ENCODE measurements around the gene MATCAP1. TPM values are rescaled to one million over a fixed set of nuclear protein-coding genes. Genes with fewer than 3 reads are reported as not detected.

Gene MATCAP1
- polyA plus RNA-seq, 1 of the 3 experiments (the other 2 are of a cell fraction) = 68.5 TPM

DNA sequence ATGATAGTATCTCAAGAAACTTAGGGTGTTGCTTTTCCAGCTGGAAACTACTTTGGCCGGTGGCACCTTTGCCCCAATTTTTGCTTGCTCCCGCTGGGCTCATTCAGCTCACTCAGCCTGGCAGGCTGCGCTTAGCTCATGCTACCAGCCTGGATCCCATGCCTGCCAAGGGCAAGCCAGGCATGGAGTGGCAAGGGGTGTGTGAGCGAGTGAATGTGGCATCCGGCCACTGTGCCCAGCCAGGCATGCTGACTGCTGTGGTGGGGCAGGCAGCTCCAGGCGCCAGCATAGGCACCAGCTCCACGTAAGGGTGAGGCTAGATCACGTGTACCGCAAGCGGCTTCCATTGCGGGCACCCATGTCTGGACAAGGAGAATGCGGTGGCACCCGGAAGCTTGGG, 42.4 kb downstream of the MATCAP1 start (continued):
- no peak for TF ChIP-seq POLR2AphosphoS5 (IDR thresholded peaks at IDR 0.05; ENCODE audit: low read depth, low read length)
- TF ChIP-seq ZBTB33 (IDR thresholded peaks at IDR 0.05; ENCODE audit: borderline replicate concordance, low read depth) = no peak

- WGBS (ENCODE audit: low lambda C conversion rate) = 59% methylated on average over 2 of the region's 3 CpGs
- POLR2A ChIA-PET = no interaction called here
- H3K79me2 ChIP-seq (ENCODE audit: insufficient read depth) = 0 out of 2 replicates have a peak, but pooled peaks cover 2% of the 10 kb centered on the region
- no peak overlapping the region for H3K27ac ChIP-seq (ENCODE audit: low read depth in 2 of 2, low read length in 1 of 2)
- H3K9me3 ChIP-seq = no peaks in the 10 kb centered on the region
- CTCF ChIA-PET = interaction anchor here (0.9 to 7.9 kb wide), 3 partner anchors 8 to 113 kb away, joined by 3 to 50 read pairs (median 6); no protein-coding TSS in a partner anchor
- DNase-seq = no peak
- H2AFZ ChIP-seq (ENCODE audit: low read depth) = no peak overlapping the region
- H3F3A ChIP-seq (replicated peaks; ENCODE audit: insufficient read depth) = no peaks in the 10 kb centered on the region
- H3K9me2 ChIP-seq = no peaks in the 10 kb centered on the region
- H3K9ac ChIP-seq = no peak overlapping the region
- H3K4me1 ChIP-seq (ENCODE audit: control insufficient read depth in 1 of 2, insufficient read depth in 2 of 2, low read depth in 1 of 2, low read length in 1 of 2) = no peaks in the 10 kb centered on the region
- H3K4me2 ChIP-seq = no peak overlapping the region
- TF ChIP-seq, protein P1, sequence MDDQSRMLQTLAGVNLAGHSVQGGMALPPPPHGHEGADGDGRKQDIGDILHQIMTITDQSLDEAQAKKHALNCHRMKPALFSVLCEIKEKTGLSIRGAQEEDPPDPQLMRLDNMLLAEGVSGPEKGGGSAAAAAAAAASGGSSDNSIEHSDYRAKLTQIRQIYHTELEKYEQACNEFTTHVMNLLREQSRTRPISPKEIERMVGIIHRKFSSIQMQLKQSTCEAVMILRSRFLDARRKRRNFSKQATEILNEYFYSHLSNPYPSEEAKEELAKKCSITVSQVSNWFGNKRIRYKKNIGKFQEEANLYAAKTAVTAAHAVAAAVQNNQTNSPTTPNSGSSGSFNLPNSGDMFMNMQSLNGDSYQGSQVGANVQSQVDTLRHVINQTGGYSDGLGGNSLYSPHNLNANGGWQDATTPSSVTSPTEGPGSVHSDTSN (IDR thresholded peaks at IDR 0.05) = 0 out of 2 replicates have a peak, but pooled peaks have one; percentile 25
- no peak for TF ChIP-seq RCOR1 (IDR thresholded peaks at IDR 0.05; ENCODE audit: low read length)
- no peaks in the 10 kb centered on the region for H4K20me1 ChIP-seq (ENCODE audit: insufficient read depth)
- no peaks in the 10 kb centered on the region for H3K27me3 ChIP-seq (ENCODE audit: insufficient read depth)
- peaks cover 52 to 60% of the 10 kb centered on the region in 2 experiments for H3K36me3 ChIP-seq (replicated peaks in 1 of 2; ENCODE audit: control insufficient read depth in 1 of 2, insufficient read depth in 2 of 2, low read length in 1 of 2)
- no peak overlapping the region for H3K4me3 ChIP-seq (ENCODE audit: low read depth in 2 of 2, low read length in 1 of 2)
Observed at GRCh38 chr16:67137605-67138004, 46.2 kb downstream of the MATCAP1 start.

DNA sequence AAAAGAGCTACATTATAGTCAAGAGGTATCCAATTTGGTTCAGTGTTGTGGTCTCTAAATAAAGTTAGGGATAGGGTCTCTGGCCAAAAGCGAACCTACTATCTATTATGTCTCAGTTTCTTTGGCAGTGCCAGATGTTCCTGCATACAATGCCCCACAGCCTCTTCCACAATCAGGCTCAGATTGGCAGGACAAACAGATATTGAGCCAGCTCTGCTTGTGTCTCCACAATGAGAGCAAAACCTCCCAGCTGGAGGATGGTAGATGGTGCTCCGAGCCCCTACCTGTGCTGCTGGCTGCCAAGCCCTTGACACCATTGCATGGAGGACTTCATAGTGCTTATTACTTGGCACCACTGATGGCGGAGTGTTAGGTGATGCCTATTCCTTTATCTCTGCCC, 54.3 kb downstream of the MATCAP1 start:
- ChIA-PET CTCF (interaction anchor here (0.6 to 2.8 kb wide), 6 partner anchors 9 to 197 kb away, joined by 3 to 11 read pairs (median 6); no protein-coding TSS in a partner anchor), POLR2A (no interaction called here)
- Histone ChIP-seq H3K9me3 (no peaks in the 10 kb centered on the region), H3K4me1 (ENCODE audit: control insufficient read depth in 1 of 2, insufficient read depth in 2 of 2, low read depth in 1 of 2, low read length in 1 of 2) (no peaks in the 10 kb centered on the region), H3K27me3 (ENCODE audit: insufficient read depth) (no peaks in the 10 kb centered on the region), H3K4me3 (ENCODE audit: low read depth in 2 of 2, low read length in 1 of 2) (no peak overlapping the region), H3F3A (replicated peaks; ENCODE audit: insufficient read depth) (no peaks in the 10 kb centered on the region), H3K27ac (ENCODE audit: low read depth in 2 of 2, low read length in 1 of 2) (no peak overlapping the region), H3K9ac (no peak overlapping the region), H4K20me1 (ENCODE audit: insufficient read depth) (no peaks in the 10 kb centered on the region), H3K36me3 (replicated peaks in 1 of 2; ENCODE audit: control insufficient read depth in 1 of 2, insufficient read depth in 2 of 2, low read length in 1 of 2) (peaks cover 32 to 42% of the 10 kb centered on the region in 2 experiments), H3K79me2 (ENCODE audit: insufficient read depth) (0 out of 2 replicates have a peak, but pooled peaks cover 2% of the 10 kb centered on the region), H2AFZ (ENCODE audit: low read depth) (no peak overlapping the region), H3K9me2 (no peaks in the 10 kb centered on the region), H3K4me2 (no peak overlapping the region)
- no peak for DNase-seq
- WGBS (ENCODE audit: low lambda C conversion rate) = 95% methylated on average over 2 of the region's 3 CpGs
- TF ChIP-seq, protein P1 (IDR thresholded peaks at IDR 0.05) = no peak
- TF ChIP-seq YY1 (IDR thresholded peaks at IDR 0.05; ENCODE audit: low read depth) (no peak), FOXM1 (IDR thresholded peaks at IDR 0.05; ENCODE audit: low read depth) (no peak), FOSL2 (IDR thresholded peaks at IDR 0.05; ENCODE audit: borderline replicate concordance, low read depth) (no peak), REST (IDR thresholded peaks at IDR 0.05; ENCODE audit: low read depth, low read length) (no peak), NRF1 (IDR thresholded peaks at IDR 0.05; ENCODE audit: low read depth, low read length) (no peak), RAD21 (IDR thresholded peaks at IDR 0.05; ENCODE audit: low read length) (no peak), MEF2A (IDR thresholded peaks at IDR 0.05; ENCODE audit: borderline replicate concordance, low read depth) (no peak), RCOR1 (IDR thresholded peaks at IDR 0.05; ENCODE audit: low read length) (no peak), GABPA (IDR thresholded peaks at IDR 0.05; ENCODE audit: low read depth) (no peak), RFX5 (IDR thresholded peaks at IDR 0.05; ENCODE audit: low read length) (no peak), EP300 (IDR thresholded peaks at IDR 0.05; ENCODE audit: borderline replicate concordance in 1 of 2, low read depth in 1 of 2, low read length in 1 of 2) (no peak), SMC3 (IDR thresholded peaks at IDR 0.05; ENCODE audit: low read depth, low read length) (no peak)
- TF ChIP-seq, protein P2, sequence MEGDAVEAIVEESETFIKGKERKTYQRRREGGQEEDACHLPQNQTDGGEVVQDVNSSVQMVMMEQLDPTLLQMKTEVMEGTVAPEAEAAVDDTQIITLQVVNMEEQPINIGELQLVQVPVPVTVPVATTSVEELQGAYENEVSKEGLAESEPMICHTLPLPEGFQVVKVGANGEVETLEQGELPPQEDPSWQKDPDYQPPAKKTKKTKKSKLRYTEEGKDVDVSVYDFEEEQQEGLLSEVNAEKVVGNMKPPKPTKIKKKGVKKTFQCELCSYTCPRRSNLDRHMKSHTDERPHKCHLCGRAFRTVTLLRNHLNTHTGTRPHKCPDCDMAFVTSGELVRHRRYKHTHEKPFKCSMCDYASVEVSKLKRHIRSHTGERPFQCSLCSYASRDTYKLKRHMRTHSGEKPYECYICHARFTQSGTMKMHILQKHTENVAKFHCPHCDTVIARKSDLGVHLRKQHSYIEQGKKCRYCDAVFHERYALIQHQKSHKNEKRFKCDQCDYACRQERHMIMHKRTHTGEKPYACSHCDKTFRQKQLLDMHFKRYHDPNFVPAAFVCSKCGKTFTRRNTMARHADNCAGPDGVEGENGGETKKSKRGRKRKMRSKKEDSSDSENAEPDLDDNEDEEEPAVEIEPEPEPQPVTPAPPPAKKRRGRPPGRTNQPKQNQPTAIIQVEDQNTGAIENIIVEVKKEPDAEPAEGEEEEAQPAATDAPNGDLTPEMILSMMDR (IDR thresholded peaks at IDR 0.05) = no peak

Measured in SK-N-SH (cell line).